ENCODE data around the gene SMARCC1. TPM values are rescaled to one million over a fixed set of nuclear protein-coding genes. Genes with fewer than 3 reads are reported as not detected.

The SMARCC1 gene
- polyA plus RNA-seq, 2 of the 4 experiments (the other 2 are of a cell fraction) = 27.1 to 27.5 TPM

- no peak for TF ChIP-seq BCL3 (IDR thresholded peaks at IDR 0.05)
- TF ChIP-seq CHD2 (IDR thresholded peaks at IDR 0.05; ENCODE audit: low read length, partially characterized antibody) = no peak
- TF ChIP-seq JUN (IDR thresholded peaks at IDR 0.05) = no peak
- no peak for TF ChIP-seq POLR2A (IDR thresholded peaks at IDR 0.05; ENCODE audit: low read length)
- no peak for TF ChIP-seq MAX (IDR thresholded peaks at IDR 0.05)
- no peak for TF ChIP-seq SREBF2 (IDR thresholded peaks at IDR 0.05)
Observed at GRCh38 chr3:47583320-47584075, 198.2 kb downstream of the SMARCC1 start (continued).

- ATAC-seq = no peak
- CTCF ChIA-PET = no interaction called here
Observed at GRCh38 chr3:47581835-47582234, 199.9 kb downstream of the SMARCC1 start.

GRCh38 chr3:47581422-47581821 is 200.3 kb downstream of the SMARCC1 start:
- TF ChIP-seq RAD21 (conservative IDR thresholded peaks at IDR 0.05 in 1 of 2, IDR thresholded peaks at IDR 0.05 in 1 of 2) (no peak), ZFP36 (IDR thresholded peaks at IDR 0.05; ENCODE audit: borderline replicate concordance, partially characterized antibody) (no peak)
- H3K4me2 ChIP-seq = no peak overlapping the region
- ChIA-PET CTCF (no interaction called here), POLR2A (no interaction called here)
- FAIRE-seq (no peak), ATAC-seq (no peak), DNase-seq (ENCODE audit: low read depth in 1 of 2, low spot score in 1 of 2) (no peak)
- 66% methylated on average over 5 of the region's 5 CpGs for WGBS (ENCODE audit: missing lambda C conversion rate)
- no peaks in the 10 kb centered on the region for H3K9me3 ChIP-seq
- no peak overlapping the region for H3K27ac ChIP-seq
- no peak overlapping the region for H3K4me3 ChIP-seq
- no peaks in the 10 kb centered on the region for H3K4me1 ChIP-seq

More at GRCh38 chr3:47581835-47582234, 199.9 kb downstream of the SMARCC1 start:
- DNase-seq (ENCODE audit: low read depth in 1 of 2, low spot score in 1 of 2) = no peak
- H3K27ac ChIP-seq = no peak overlapping the region
- H3K4me2 ChIP-seq = no peak overlapping the region
- H3K9me3 ChIP-seq = no peaks in the 10 kb centered on the region
- FAIRE-seq = no peak
- H3K4me1 ChIP-seq = no peaks in the 10 kb centered on the region
- no peak overlapping the region for H3K4me3 ChIP-seq
- POLR2A ChIA-PET = no interaction called here
- no peak for TF ChIP-seq TP53 (CRISPR knock-in tag; IDR thresholded peaks at IDR 0.05)
- no peak for TF ChIP-seq KDM1A (IDR thresholded peaks at IDR 0.05; ENCODE audit: low read depth)
- TF ChIP-seq CHD2 (IDR thresholded peaks at IDR 0.05; ENCODE audit: low read length, partially characterized antibody) = no peak
- TF ChIP-seq BHLHE40 (IDR thresholded peaks at IDR 0.05; ENCODE audit: low read depth, low read length) = no peak
- TF ChIP-seq RFX5 (IDR thresholded peaks at IDR 0.05) = no peak
- TF ChIP-seq ZSCAN20 (CRISPR knock-in tag; IDR thresholded peaks at IDR 0.05) = no peak
- no peak for TF ChIP-seq E2F6 (IDR thresholded peaks at IDR 0.05; ENCODE audit: borderline replicate concordance, low read depth)
- no peak for TF ChIP-seq CBX2 (IDR thresholded peaks at IDR 0.05; ENCODE audit: borderline replicate concordance, low read depth)
- TF ChIP-seq FOSB (CRISPR knock-in tag; IDR thresholded peaks at IDR 0.05) = no peak
- no peak for TF ChIP-seq HOXB5 (CRISPR knock-in tag; IDR thresholded peaks at IDR 0.05)
- no peak for TF ChIP-seq FOSL2 (IDR thresholded peaks at IDR 0.05)
- no peak for TF ChIP-seq FOSL2 (CRISPR knock-in tag; IDR thresholded peaks at IDR 0.05)
- TF ChIP-seq ATOH8 (CRISPR knock-in tag; IDR thresholded peaks at IDR 0.05; ENCODE audit: low read depth) = no peak
- no peak for TF ChIP-seq HEYL (CRISPR knock-in tag; IDR thresholded peaks at IDR 0.05)
- no peak for TF ChIP-seq JUN (IDR thresholded peaks at IDR 0.05)
- TF ChIP-seq FOXS1 (CRISPR knock-in tag; IDR thresholded peaks at IDR 0.05) = no peak
- no peak for TF ChIP-seq TFCP2L1 (CRISPR knock-in tag; IDR thresholded peaks at IDR 0.05)
- TF ChIP-seq RAD21 (conservative IDR thresholded peaks at IDR 0.05 in 1 of 2, IDR thresholded peaks at IDR 0.05 in 1 of 2) = no peak
- TF ChIP-seq JUNB (IDR thresholded peaks at IDR 0.05) = no peak
- WGBS (ENCODE audit: missing lambda C conversion rate) = 87% methylated on average over 4 of the region's 4 CpGs

Data from A549 (cell line).